Left ventricle myocardium inferior (tissue), 1 donor: Measurements from ENCODE around the gene BAAT. TPM values are rescaled to one million over a fixed set of nuclear protein-coding genes. Genes with fewer than 3 reads are reported as not detected.

Source experiments
- DNase-seq: peaks from one replicate; pipeline ENCODE4 v3.0.0-alpha.2; 2020
- H3K27ac ChIP-seq: fragments of 200-600 bp; replicated peaks from 2 replicates; pipeline ENCODE4 v1.8.0; 2021
- H3K27me3 ChIP-seq: fragments of 200-600 bp; 2 replicates; pipeline ENCODE4 v1.8.0; 2021; ENCODE audit warnings: low read depth
- H3K36me3 ChIP-seq: fragments of 200-600 bp; 2 replicates; pipeline ENCODE4 v1.8.0; 2021
- H3K4me1 ChIP-seq: fragments of 200-600 bp; 2 replicates; pipeline ENCODE4 v1.8.0; 2021
- H3K4me3 ChIP-seq: fragments of 200-600 bp; 2 replicates; pipeline ENCODE4 v1.8.0; 2021; ENCODE audit warnings: mild to moderate bottlenecking, moderate library complexity
- H3K9me3 ChIP-seq: fragments of 200-600 bp; replicated peaks from 2 replicates; pipeline ENCODE4 v1.8.0; 2021
- intact Hi-C: fragments of 100-400 bp; cut with micrococcal nuclease; formaldehyde crosslinking; loops from one replicate; pipeline ENCODE4 v1.11.0; 2022
- total RNA-seq: library from RNA; stranded (reverse); fragmentation: NEBNext Ultra II Directional; extraction: Animal tissue kit (Norgen Biotek cat#: 25700); gene quantifications from one replicate; pipeline ENCODE4 v1.2.1, GENCODE V29; 2021
- TF ChIP-seq, protein P1 (sequence below): fragments of 200-600 bp; IDR thresholded peaks from 2 replicates; pipeline ENCODE4 v1.8.0; 2021; ENCODE audit warnings: antibody characterized with exemption, mild to moderate bottlenecking, borderline replicate concordance
- donor health status: DM: no; HTN: yes; CAD: no; lungs with severe emphysema.

The BAAT gene
- total RNA-seq, 1 donor from 2014 or later, result not detected

- intact Hi-C loops, result no loop called here
- Histone ChIP-seq H3K4me3 (no peak overlapping the region), H3K4me1 (no peaks in the 10 kb centered on the region), H3K27me3 (no peaks in the 10 kb centered on the region), H3K27ac (no peak overlapping the region), H3K36me3 (no peaks in the 10 kb centered on the region), H3K9me3 (peaks cover 14% of the 10 kb centered on the region)
- no peak for DNase-seq
- TF ChIP-seq, protein P1, sequence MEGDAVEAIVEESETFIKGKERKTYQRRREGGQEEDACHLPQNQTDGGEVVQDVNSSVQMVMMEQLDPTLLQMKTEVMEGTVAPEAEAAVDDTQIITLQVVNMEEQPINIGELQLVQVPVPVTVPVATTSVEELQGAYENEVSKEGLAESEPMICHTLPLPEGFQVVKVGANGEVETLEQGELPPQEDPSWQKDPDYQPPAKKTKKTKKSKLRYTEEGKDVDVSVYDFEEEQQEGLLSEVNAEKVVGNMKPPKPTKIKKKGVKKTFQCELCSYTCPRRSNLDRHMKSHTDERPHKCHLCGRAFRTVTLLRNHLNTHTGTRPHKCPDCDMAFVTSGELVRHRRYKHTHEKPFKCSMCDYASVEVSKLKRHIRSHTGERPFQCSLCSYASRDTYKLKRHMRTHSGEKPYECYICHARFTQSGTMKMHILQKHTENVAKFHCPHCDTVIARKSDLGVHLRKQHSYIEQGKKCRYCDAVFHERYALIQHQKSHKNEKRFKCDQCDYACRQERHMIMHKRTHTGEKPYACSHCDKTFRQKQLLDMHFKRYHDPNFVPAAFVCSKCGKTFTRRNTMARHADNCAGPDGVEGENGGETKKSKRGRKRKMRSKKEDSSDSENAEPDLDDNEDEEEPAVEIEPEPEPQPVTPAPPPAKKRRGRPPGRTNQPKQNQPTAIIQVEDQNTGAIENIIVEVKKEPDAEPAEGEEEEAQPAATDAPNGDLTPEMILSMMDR, result no peak
Observed at GRCh38 chr9:101376111-101376848, 8.5 kb downstream of the BAAT start.

DNA sequence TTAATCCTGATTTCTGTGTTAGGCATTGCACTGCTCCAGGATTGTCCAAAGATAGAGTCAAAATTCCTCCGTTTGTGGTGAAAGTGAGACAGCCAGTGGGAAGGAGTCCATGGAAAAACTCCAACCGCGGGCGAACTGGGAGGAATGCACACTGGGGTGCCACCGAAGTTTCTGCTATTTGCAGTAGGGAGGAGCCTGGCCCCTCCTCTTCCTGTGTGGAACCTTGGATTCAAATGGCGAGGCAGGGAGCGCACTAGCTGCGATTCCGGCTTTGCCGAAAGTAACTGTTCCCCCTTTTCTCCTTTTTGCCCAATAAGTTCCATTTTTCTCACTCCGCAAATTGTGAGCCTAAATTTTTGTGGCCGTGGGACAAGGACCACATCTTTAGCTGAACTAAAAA is 9.3 kb downstream of the BAAT start:
- Histone ChIP-seq H3K4me3 (no peak overlapping the region), H3K36me3 (no peaks in the 10 kb centered on the region), H3K27me3 (no peaks in the 10 kb centered on the region), H3K27ac (no peak overlapping the region), H3K4me1 (no peaks in the 10 kb centered on the region), H3K9me3 (peaks cover 14% of the 10 kb centered on the region)
- TF ChIP-seq, protein P1, result no peak
- intact Hi-C loops, result no loop called here
- DNase-seq, result no peak

DNA sequence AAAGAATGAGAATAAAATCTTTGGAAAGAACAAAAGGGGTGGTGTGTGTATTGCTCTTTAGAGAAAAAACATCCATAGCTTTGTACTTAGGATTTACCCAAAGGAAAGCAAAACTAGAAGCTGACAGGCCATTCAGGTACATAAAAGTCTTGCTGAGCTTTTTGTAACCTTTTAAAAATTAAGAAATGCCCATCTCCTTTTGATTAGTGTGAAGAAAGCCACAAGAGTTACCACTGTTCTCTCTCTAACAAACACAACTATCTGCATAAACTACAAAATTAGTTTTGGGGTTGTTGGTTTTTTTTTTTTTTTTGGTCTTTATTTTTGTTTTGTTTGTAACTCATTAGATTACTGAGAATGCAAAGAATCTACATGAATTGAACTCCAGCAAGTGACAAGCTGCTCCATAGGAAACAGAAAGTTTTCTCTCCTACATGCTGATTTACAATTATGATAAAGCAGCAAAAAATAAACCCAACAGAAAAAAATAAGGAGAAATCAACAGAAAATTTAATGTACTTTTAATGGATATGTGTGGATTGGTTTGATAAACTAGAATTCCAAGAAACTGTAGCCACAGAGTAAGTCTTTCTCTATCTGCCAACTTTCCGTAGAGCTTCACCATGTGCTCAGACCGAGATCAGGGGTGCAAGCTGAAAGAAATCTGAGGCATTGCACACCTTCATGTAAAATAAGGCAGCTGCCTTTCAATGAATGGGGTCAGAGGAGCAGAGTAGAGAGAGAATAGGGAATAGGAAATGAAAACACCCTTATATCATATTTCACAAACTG is 12.3 kb downstream of the BAAT start:
- Histone ChIP-seq H3K9me3 (peaks cover 4% of the 10 kb centered on the region), H3K27me3 (no peaks in the 10 kb centered on the region), H3K36me3 (no peaks in the 10 kb centered on the region), H3K27ac (no peak overlapping the region), H3K4me3 (no peak overlapping the region), H3K4me1 (no peaks in the 10 kb centered on the region)
- TF ChIP-seq, protein P1, result no peak
- no peak for DNase-seq
- intact Hi-C loops, result no loop called here

DNA sequence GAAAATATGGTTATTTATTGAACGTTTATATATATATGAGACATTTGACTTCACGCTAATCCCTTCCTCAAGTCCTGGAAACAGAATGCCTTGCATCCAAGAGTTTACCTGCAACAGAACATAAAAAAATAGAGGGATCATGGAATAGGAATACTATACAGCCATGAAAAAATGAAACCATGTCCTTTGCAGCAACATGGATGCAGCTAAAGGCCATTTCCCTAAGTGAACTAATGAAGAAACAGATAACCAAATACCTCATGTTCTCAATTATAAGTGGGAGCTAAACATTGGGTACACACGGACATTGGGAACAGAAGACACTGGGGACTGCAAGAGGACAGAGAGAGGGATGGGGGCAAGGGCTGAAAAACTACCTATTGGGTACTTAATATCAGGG is 13.0 kb downstream of the BAAT start:
- Histone ChIP-seq H3K27ac (no peak overlapping the region), H3K9me3 (peaks cover 4% of the 10 kb centered on the region), H3K27me3 (no peaks in the 10 kb centered on the region), H3K4me1 (no peaks in the 10 kb centered on the region), H3K36me3 (no peaks in the 10 kb centered on the region), H3K4me3 (no peak overlapping the region)
- TF ChIP-seq, protein P1, result no peak
- intact Hi-C loops, result no loop called here
- no peak for DNase-seq

DNA sequence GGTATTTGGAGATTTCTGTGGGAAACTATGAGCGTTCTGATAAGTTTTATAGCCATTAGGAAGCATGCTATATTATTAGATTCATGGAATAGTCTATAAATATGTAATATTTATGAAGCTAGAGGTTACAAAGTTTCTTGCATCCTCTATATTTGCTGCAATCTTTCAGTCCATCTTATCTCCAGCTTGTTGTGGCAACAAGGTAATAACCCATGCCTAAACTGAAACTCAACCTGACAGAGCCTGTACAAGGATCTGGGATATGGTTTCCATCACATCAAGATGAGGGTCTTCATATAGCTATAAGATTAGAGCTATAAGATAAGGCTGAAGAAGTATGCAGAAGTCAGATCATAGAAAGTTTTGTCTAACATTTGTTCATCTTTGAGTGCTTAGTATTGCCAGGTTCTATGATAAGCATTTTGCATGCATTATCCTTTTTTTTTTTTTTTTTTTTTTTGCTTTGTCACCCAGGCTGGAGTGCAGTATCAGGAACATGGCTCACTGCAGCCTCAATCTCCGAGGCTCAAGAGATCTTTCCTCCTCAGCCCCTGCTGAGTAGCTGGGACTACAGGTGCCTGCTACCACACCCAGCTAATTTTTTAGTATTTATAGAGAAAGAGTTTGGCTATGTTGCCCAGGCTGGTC is 14.8 kb downstream of the BAAT start:
- Histone ChIP-seq H3K36me3 (no peaks in the 10 kb centered on the region), H3K27ac (no peak overlapping the region), H3K4me3 (no peak overlapping the region), H3K27me3 (no peaks in the 10 kb centered on the region), H3K9me3 (peaks cover 4% of the 10 kb centered on the region), H3K4me1 (no peaks in the 10 kb centered on the region)
- TF ChIP-seq, protein P1, result no peak
- intact Hi-C loops, result no loop called here
- DNase-seq, result no peak
